IMR-90 (cell line): ENCODE data around the gene PTPRQ. TPM values are rescaled to one million over a fixed set of nuclear protein-coding genes. Genes with fewer than 3 reads are reported as not detected.

Experiments
- ATAC-seq: fragments of 200-7000 bp; cut with Tn5 transposase; 2 replicates; pipeline ENCODE4 v1.9.1; 2020; ENCODE audit warnings: low read depth, mild to moderate bottlenecking, moderate library complexity
- BruUV-seq: library from RNA; stranded (reverse); fragments of 400-500 nt; replicated peaks from 2 replicates; lab custom pipeline; 2021; lab: Mats Ljungman, UMichigan
- CTCF ChIA-PET: fragments of 300-600 bp; formaldehyde crosslinking; extraction: SDS; loops from one replicate; lab custom pipeline; 2021; ENCODE audit warnings: antibody characterized with exemption; lab: Yijun Ruan, JAX
- POLR2A ChIA-PET: fragments of 300-600 bp; sonication (Branson Sonifier 250); formaldehyde crosslinking; loops from one replicate; lab custom pipeline; 2022; ENCODE audit warnings: antibody characterized with exemption; ENCODE audit not compliant: unreplicated experiment; lab: Charles Lee
- DNase-seq: peaks from one replicate; pipeline ENCODE4 v3.0.0; 2013
- H2AFZ ChIP-seq: replicated peaks from 2 replicates; pipeline ENCODE3; 2013; ENCODE audit warnings: low read length, mild to moderate bottlenecking; ENCODE audit not compliant: poor library complexity
- H2AK5ac ChIP-seq: 2 replicates; pipeline ENCODE4 v1.6.1; 2013; ENCODE audit warnings: low read depth, low read length, inconsistent platforms
- H2AK9ac ChIP-seq: replicated peaks from 2 replicates; pipeline ENCODE3; 2013; ENCODE audit warnings: mild to moderate bottlenecking, low read depth, low read length, moderate library complexity; ENCODE audit not compliant: poor library complexity
- H2BK120ac ChIP-seq: 2 replicates; pipeline ENCODE4 v1.6.1; 2013; ENCODE audit warnings: low read depth, low read length, inconsistent platforms
- H2BK15ac ChIP-seq: 3 replicates; pipeline ENCODE4 v1.6.1; 2013; ENCODE audit warnings: low read depth, low read length, inconsistent platforms
- H2BK20ac ChIP-seq: 2 replicates; pipeline ENCODE4 v1.6.1; 2013; ENCODE audit warnings: low read depth, mild to moderate bottlenecking, inconsistent platforms, low read length, moderate library complexity
- H2BK5ac ChIP-seq: 2 replicates; pipeline ENCODE4 v1.6.1; 2013; ENCODE audit warnings: mild to moderate bottlenecking, low read depth, low read length, inconsistent platforms; ENCODE audit not compliant: poor library complexity, severe bottlenecking
- H3K14ac ChIP-seq: replicated peaks from 2 replicates; pipeline ENCODE4 v1.6.1; 2013; ENCODE audit warnings: low read depth, low read length, inconsistent platforms
- H3K18ac ChIP-seq: 2 replicates; pipeline ENCODE4 v1.6.1; 2013; ENCODE audit warnings: low read depth, low read length, control low read depth
- H3K23ac ChIP-seq: 2 replicates; pipeline ENCODE4 v1.6.1; 2013; ENCODE audit warnings: low read depth, low read length, inconsistent platforms
- H3K27ac ChIP-seq: 2 replicates; pipeline ENCODE4 v1.5.1; 2013; ENCODE audit warnings: mild to moderate bottlenecking, control low read depth, low read length; ENCODE audit not compliant: insufficient read depth
- H3K27me3 ChIP-seq: 2 replicates; pipeline ENCODE4 v1.6.1; 2013; ENCODE audit warnings: low read length; ENCODE audit not compliant: control insufficient read depth, insufficient read depth
- H3K36me3 ChIP-seq: 2 replicates; pipeline ENCODE4 v1.6.1; 2013; ENCODE audit warnings: low read length, mixed read lengths; ENCODE audit not compliant: control insufficient read depth, insufficient read depth
- H3K4ac ChIP-seq: 2 replicates; pipeline ENCODE4 v1.6.1; 2013; ENCODE audit warnings: low read depth, low read length, inconsistent platforms
- H3K4me1 ChIP-seq: 2 replicates; pipeline ENCODE4 v1.6.1; 2013; ENCODE audit warnings: low read length, mixed read lengths; ENCODE audit not compliant: control insufficient read depth, insufficient read depth
- H3K4me2 ChIP-seq: 2 replicates; pipeline ENCODE4 v1.6.1; 2013; ENCODE audit warnings: low read depth, mild to moderate bottlenecking, control low read depth, low read length, moderate library complexity
- H3K4me3 ChIP-seq: 2 replicates; pipeline ENCODE4 v1.5.1; 2013; ENCODE audit warnings: low read depth, mild to moderate bottlenecking, control low read depth, low read length, moderate library complexity; ENCODE audit not compliant: insufficient read depth
- H3K56ac ChIP-seq: 2 replicates; pipeline ENCODE4 v1.6.1; 2013; ENCODE audit warnings: low read length, inconsistent platforms; ENCODE audit not compliant: insufficient read depth; ENCODE audit errors: extremely low read depth
- H3K79me1 ChIP-seq, 2 experiments: 2 replicates each; pipeline ENCODE4 v1.6.1; 2013; ENCODE audit warnings: low read length in 2 of 2, inconsistent platforms in 1 of 2, low read depth in 1 of 2
- H3K9ac ChIP-seq: 2 replicates; pipeline ENCODE4 v1.6.1; 2013; ENCODE audit warnings: low read depth, low read length, control low read depth
- H3K9me1 ChIP-seq: 2 replicates; pipeline ENCODE4 v1.6.1; 2013; ENCODE audit warnings: low read length, inconsistent platforms; ENCODE audit not compliant: insufficient read depth
- H3K9me3 ChIP-seq: 2 replicates; pipeline ENCODE4 v1.6.1; 2013; ENCODE audit warnings: low read length; ENCODE audit not compliant: control insufficient read depth, insufficient read depth
- H4K20me1 ChIP-seq: 2 replicates; pipeline ENCODE4 v1.6.1; 2013; ENCODE audit warnings: low read length, inconsistent platforms; ENCODE audit not compliant: insufficient read depth
- H4K5ac ChIP-seq: 2 replicates; pipeline ENCODE4 v1.6.1; 2013; ENCODE audit warnings: mild to moderate bottlenecking, low read depth, low read length, control low read depth
- H4K8ac ChIP-seq, 2 experiments: 2 replicates each; pipeline ENCODE4 v1.6.1; 2013; ENCODE audit warnings: low read depth in 2 of 2, low read length in 2 of 2, control low read depth in 1 of 2, inconsistent platforms in 1 of 2
- H4K91ac ChIP-seq: 2 replicates; pipeline ENCODE4 v1.6.1; 2013; ENCODE audit warnings: low read depth, low read length, inconsistent platforms; ENCODE audit not compliant: insufficient read depth
- BHLHE40 ChIP-seq: fragments of 150-350 bp; IDR thresholded peaks from 2 replicates; pipeline ENCODE4 v1.6.1; 2016; ENCODE audit warnings: mild to moderate bottlenecking, low read depth, low read length
- CEBPB ChIP-seq: IDR thresholded peaks from 2 replicates; pipeline ENCODE4 v1.6.1; 2012; ENCODE audit warnings: low read depth, low read length, improper control_type of control experiment
- CHD1 ChIP-seq: IDR thresholded peaks from 2 replicates; pipeline ENCODE4 v1.6.1; 2012; ENCODE audit warnings: low read depth, low read length, improper control_type of control experiment
- FOS ChIP-seq: fragments of 150-350 bp; IDR thresholded peaks from 2 replicates; pipeline ENCODE4 v1.6.1; 2016; ENCODE audit warnings: low read depth, low read length
- MAFK ChIP-seq: IDR thresholded peaks from 2 replicates; pipeline ENCODE4 v1.6.1; 2012; ENCODE audit warnings: low read depth, low read length, improper control_type of control experiment
- MAZ ChIP-seq: IDR thresholded peaks from 2 replicates; pipeline ENCODE4 v1.6.1; 2012; ENCODE audit warnings: low read depth, mild to moderate bottlenecking, low read length, improper control_type of control experiment, moderate library complexity, borderline replicate concordance
- MXI1 ChIP-seq: IDR thresholded peaks from 2 replicates; pipeline ENCODE4 v1.6.1; 2012; ENCODE audit warnings: low read depth, mild to moderate bottlenecking, low read length, moderate library complexity, borderline replicate concordance
- NFE2L2 ChIP-seq: fragments of 150-350 bp; IDR thresholded peaks from 2 replicates; pipeline ENCODE4 v1.6.1; 2016; ENCODE audit warnings: low read depth, mild to moderate bottlenecking, low read length
- POLR2A ChIP-seq: IDR thresholded peaks from 2 replicates; pipeline ENCODE4 v1.6.1; 2012; ENCODE audit warnings: mild to moderate bottlenecking, low read depth, low read length
- RAD21 ChIP-seq: IDR thresholded peaks from 2 replicates; pipeline ENCODE4 v1.6.1; 2012; ENCODE audit warnings: low read length, improper control_type of control experiment
- RCOR1 ChIP-seq: IDR thresholded peaks from 2 replicates; pipeline ENCODE4 v1.6.1; 2012; ENCODE audit warnings: mild to moderate bottlenecking, low read length, improper control_type of control experiment; ENCODE audit not compliant: insufficient replicate concordance
- RFX5 ChIP-seq: IDR thresholded peaks from 2 replicates; pipeline ENCODE4 v1.8.0; 2012; ENCODE audit warnings: low read depth, mild to moderate bottlenecking, low read length, moderate library complexity
- SMC3 ChIP-seq: fragments of 150-350 bp; IDR thresholded peaks from 2 replicates; pipeline ENCODE4 v1.6.1; 2016; ENCODE audit warnings: low read depth, mild to moderate bottlenecking, antibody characterized with exemption, low read length, moderate library complexity
- WGBS, 2 experiments: methylation state at CpG; one replicate each; pipeline versions ENCODE4 v1.1.5 to v1.1.7; 2013; ENCODE audit warnings: missing lambda C conversion rate in 2 of 2; ENCODE audit not compliant: insufficient read length in 1 of 2; ENCODE audit errors: extremely low coverage in 2 of 2; 5-methylcytosine and 5-hydroxymethylcytosine counted together
- dilution Hi-C: fragments of 300-500 bp; cut with HindIII; formaldehyde crosslinking; loops from one replicate; pipeline ENCODE4 v1.14.3; 2018; ENCODE audit warnings: low sequenced_read_pairs; ENCODE audit not compliant: unreplicated experiment
- in situ Hi-C: fragments of 300-500 bp; cut with MboI; formaldehyde crosslinking; loops from 3 replicates; pipeline ENCODE4 v1.14.3; 2019; ENCODE audit warnings: low sequenced_read_pairs, inconsistent platforms, mixed read lengths
- intact Hi-C: fragments of 100-400 bp; cut with micrococcal nuclease; formaldehyde crosslinking; loops from 2 replicates; pipeline ENCODE4 v1.10.0; 2022
- polyA plus RNA-seq, 3 experiments: library from polyadenylated mRNA; depleted of rRNA; stranded (reverse); fragments of >200 nt; gene quantifications; 2 replicates each; pipeline ENCODE4 v1.2.3, GENCODE V29; 2012; ENCODE audit warnings: low replicate concordance in 1 of 3
- total RNA-seq: library from RNA; depleted of rRNA; stranded (reverse); fragments of >200 nt; gene quantifications from 2 replicates; pipeline ENCODE4 v1.2.3, GENCODE V29; 2012
- TF ChIP-seq, protein P1 (sequence below): conservative IDR thresholded peaks from 2 replicates; pipeline ENCODE4 v1.5.1; 2012; ENCODE audit warnings: mild to moderate bottlenecking, low read depth, low read length, improper control_type of control experiment
- TF ChIP-seq, protein P2 (sequence below): fragments of 150-350 bp; IDR thresholded peaks from 2 replicates; pipeline ENCODE4 v1.6.1; 2017; ENCODE audit warnings: mild to moderate bottlenecking, antibody characterized with exemption, low read length, low read depth
- TF ChIP-seq, protein P3 (sequence below): fragments of 150-350 bp; IDR thresholded peaks from 2 replicates; pipeline ENCODE4 v1.6.1; 2016; ENCODE audit warnings: low read depth, mild to moderate bottlenecking, low read length, moderate library complexity, borderline replicate concordance

PTPRQ gene
- total and polyA plus RNA-seq, 2 of the 4 experiments (the other 2 are of a cell fraction), result 0.96 to 1.4 TPM

DNA sequence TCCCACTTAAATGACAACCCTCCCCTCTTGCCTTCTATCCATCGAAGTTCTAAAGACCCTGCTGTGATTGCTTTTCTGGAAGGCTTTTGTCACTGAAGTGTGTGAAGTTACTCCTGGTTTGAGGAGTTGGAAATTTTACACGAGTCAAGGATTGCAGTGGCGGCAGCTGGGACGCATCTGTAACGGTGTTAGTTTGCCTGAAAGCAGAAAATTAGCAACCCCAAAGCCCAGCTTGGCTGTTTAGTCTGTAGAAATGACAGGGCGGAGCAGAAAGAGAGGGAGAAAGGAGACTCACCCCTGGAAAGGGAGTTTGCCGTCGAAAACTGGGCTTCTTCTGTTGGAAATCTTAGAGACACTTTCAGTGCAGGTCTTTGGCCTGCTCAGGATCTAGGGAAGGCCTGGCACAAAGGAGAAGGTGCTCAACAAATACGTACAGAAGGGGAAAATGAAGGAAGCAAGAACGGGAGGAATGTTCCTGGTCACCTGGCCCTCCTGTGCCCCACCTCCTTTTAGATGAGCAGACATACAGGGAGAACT lies 271.7 kb downstream of the PTPRQ start:
- Histone ChIP-seq H4K91ac (no peak overlapping the region), H3K79me1 (no peaks in the 10 kb centered on the region), H2AK5ac (no peak overlapping the region), H3K4ac (no peak overlapping the region), H3K4me3 (no peak overlapping the region), H3K9me3 (no peaks in the 10 kb centered on the region), H2AFZ (peak overlapping the region; percentile 8), H3K14ac (no peak overlapping the region), H3K27me3 (no peaks in the 10 kb centered on the region), H2BK15ac (no peak overlapping the region), H4K5ac (no peak overlapping the region), H3K23ac (no peak overlapping the region), H2AK9ac (no peak overlapping the region), H3K9me1 (no peaks in the 10 kb centered on the region), H3K9ac (no peak overlapping the region), H3K36me3 (no peaks in the 10 kb centered on the region), H3K27ac (no peak overlapping the region), H3K56ac (no peak overlapping the region), H2BK5ac (no peak overlapping the region), H3K18ac (no peak overlapping the region), H3K4me2 (no peak overlapping the region), H2BK20ac (no peak overlapping the region), H4K20me1 (no peaks in the 10 kb centered on the region), H4K8ac (no peak overlapping the region), H2BK120ac (no peak overlapping the region), H3K4me1 (no peaks in the 10 kb centered on the region)
- no peak for ATAC-seq
- ChIA-PET POLR2A (no interaction called here), CTCF (no interaction called here)
- in situ Hi-C loops (no loop called here), dilution Hi-C loops (no loop called here), intact Hi-C loops (no loop called here)
- no peak for TF ChIP-seq NFE2L2
- TF ChIP-seq, protein P1, sequence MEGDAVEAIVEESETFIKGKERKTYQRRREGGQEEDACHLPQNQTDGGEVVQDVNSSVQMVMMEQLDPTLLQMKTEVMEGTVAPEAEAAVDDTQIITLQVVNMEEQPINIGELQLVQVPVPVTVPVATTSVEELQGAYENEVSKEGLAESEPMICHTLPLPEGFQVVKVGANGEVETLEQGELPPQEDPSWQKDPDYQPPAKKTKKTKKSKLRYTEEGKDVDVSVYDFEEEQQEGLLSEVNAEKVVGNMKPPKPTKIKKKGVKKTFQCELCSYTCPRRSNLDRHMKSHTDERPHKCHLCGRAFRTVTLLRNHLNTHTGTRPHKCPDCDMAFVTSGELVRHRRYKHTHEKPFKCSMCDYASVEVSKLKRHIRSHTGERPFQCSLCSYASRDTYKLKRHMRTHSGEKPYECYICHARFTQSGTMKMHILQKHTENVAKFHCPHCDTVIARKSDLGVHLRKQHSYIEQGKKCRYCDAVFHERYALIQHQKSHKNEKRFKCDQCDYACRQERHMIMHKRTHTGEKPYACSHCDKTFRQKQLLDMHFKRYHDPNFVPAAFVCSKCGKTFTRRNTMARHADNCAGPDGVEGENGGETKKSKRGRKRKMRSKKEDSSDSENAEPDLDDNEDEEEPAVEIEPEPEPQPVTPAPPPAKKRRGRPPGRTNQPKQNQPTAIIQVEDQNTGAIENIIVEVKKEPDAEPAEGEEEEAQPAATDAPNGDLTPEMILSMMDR, result no peak
- no peak for TF ChIP-seq RAD21
- TF ChIP-seq BHLHE40, result no peak
- no peak for TF ChIP-seq MAZ
- TF ChIP-seq FOS, result no peak
- TF ChIP-seq, protein P2, sequence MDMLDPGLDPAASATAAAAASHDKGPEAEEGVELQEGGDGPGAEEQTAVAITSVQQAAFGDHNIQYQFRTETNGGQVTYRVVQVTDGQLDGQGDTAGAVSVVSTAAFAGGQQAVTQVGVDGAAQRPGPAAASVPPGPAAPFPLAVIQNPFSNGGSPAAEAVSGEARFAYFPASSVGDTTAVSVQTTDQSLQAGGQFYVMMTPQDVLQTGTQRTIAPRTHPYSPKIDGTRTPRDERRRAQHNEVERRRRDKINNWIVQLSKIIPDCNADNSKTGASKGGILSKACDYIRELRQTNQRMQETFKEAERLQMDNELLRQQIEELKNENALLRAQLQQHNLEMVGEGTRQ, result no peak
- no peak for TF ChIP-seq RFX5
- TF ChIP-seq CHD1, result no peak
- no peak for TF ChIP-seq SMC3
- no peak for TF ChIP-seq RCOR1
- no peak for TF ChIP-seq POLR2A
- TF ChIP-seq MXI1, result no peak
- TF ChIP-seq MAFK, result no peak
- TF ChIP-seq CEBPB, result no peak
- TF ChIP-seq, protein P3, sequence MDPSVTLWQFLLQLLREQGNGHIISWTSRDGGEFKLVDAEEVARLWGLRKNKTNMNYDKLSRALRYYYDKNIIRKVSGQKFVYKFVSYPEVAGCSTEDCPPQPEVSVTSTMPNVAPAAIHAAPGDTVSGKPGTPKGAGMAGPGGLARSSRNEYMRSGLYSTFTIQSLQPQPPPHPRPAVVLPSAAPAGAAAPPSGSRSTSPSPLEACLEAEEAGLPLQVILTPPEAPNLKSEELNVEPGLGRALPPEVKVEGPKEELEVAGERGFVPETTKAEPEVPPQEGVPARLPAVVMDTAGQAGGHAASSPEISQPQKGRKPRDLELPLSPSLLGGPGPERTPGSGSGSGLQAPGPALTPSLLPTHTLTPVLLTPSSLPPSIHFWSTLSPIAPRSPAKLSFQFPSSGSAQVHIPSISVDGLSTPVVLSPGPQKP, result no peak
- no peak for DNase-seq
- no TSS peak for BruUV-seq
- 40% methylated on average over 2 of the region's 10 CpGs; no CpG with 5 or more reads in 1 of the 2 experiments for WGBS, 2 experiments
